ENCODE data around the gene SEMA3G.
A peak's percentile ranks its signal among the peaks of the same experiment; 100 is the strongest.

The SEMA3G gene

GRCh38 chr3:52423173-52423572 lies 21.7 kb downstream of the SEMA3G start:
- no peak overlapping the region for H3K9ac ChIP-seq (ENCODE audit: low read length)
- H3K27ac ChIP-seq (ENCODE audit: low read depth, low read length) = no peak overlapping the region
- H3K4me3 ChIP-seq (ENCODE audit: low read depth, low read length) = no peak overlapping the region
- H3K36me3 ChIP-seq (ENCODE audit: control insufficient read depth, insufficient read depth, low read length) = 0 out of 2 replicates have a peak, but pooled peaks cover 4% of the 10 kb centered on the region
- H3K4me1 ChIP-seq (ENCODE audit: control insufficient read depth, insufficient read depth, low read length) = no peaks in the 10 kb centered on the region
- no peaks in the 10 kb centered on the region for H3K27me3 ChIP-seq (ENCODE audit: control insufficient read depth, insufficient read depth, low read length)
- H3K9me3 ChIP-seq (ENCODE audit: control insufficient read depth, insufficient read depth, low read depth, low read length) = no peaks in the 10 kb centered on the region

DNA sequence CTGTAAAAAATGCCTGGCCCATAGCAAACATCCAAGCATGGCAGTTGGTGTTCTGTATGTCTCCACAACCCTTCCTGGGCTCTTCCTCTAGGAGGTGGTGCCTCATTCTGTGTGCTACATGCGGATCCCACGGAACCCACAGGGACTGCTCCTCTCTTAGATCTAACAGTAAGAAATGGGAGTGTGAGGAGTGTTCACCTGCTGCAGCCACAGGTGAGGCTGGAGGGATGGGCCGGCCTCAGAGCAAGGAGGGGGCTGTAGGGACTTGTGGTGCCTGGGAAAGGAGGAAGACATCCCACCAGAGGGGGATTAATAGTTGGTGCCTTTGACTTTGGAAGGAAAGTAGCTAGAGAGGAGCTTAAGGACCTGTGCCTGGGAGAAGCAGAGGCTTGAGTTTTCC lies 22.2 kb downstream of the SEMA3G start:
- no peak overlapping the region for H3K4me3 ChIP-seq (ENCODE audit: low read depth, low read length)

DNA sequence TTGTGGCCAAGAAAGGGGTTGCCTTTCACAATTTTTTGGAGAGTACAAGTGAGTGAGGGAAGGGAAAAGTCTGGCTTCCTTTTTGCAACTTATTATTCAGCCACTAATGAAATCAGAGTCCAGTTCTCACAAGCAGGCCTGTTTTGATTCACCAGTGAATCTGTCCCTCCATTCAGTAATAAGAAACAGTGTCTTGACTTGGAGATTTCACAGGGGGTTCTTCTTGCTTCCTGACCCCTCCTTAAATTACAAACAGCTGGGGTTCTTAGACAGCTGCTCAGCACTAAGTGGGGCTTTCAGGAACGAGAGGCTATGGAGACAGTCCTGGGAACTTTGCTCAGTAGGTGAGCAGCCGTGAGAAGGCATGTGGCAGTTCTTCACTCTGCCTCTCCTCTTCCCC lies 24.5 kb downstream of the SEMA3G start:
- H3K9me3 ChIP-seq (ENCODE audit: control insufficient read depth, insufficient read depth, low read depth, low read length) = no peaks in the 10 kb centered on the region
- H3K36me3 ChIP-seq (ENCODE audit: control insufficient read depth, insufficient read depth, low read length) = peaks cover 9% of the 10 kb centered on the region; the same call in 1 of the 2 replicates
- H3K9ac ChIP-seq (ENCODE audit: low read length) = no peak overlapping the region
- no peak overlapping the region for H3K27ac ChIP-seq (ENCODE audit: low read depth, low read length)
- H3K4me1 ChIP-seq (ENCODE audit: control insufficient read depth, insufficient read depth, low read length) = no peaks in the 10 kb centered on the region
- H3K27me3 ChIP-seq (ENCODE audit: control insufficient read depth, insufficient read depth, low read length) = no peaks in the 10 kb centered on the region
- no peak overlapping the region for H3K4me3 ChIP-seq (ENCODE audit: low read depth, low read length)

More for the DNA sequence above, 22.2 kb downstream of the SEMA3G start:
- Histone ChIP-seq H3K27me3 (ENCODE audit: control insufficient read depth, insufficient read depth, low read length) (no peaks in the 10 kb centered on the region), H3K4me1 (ENCODE audit: control insufficient read depth, insufficient read depth, low read length) (no peaks in the 10 kb centered on the region), H3K36me3 (ENCODE audit: control insufficient read depth, insufficient read depth, low read length) (0 out of 2 replicates have a peak, but pooled peaks cover 4% of the 10 kb centered on the region), H3K27ac (ENCODE audit: low read depth, low read length) (no peak overlapping the region), H3K9ac (ENCODE audit: low read length) (no peak overlapping the region), H3K9me3 (ENCODE audit: control insufficient read depth, insufficient read depth, low read depth, low read length) (no peaks in the 10 kb centered on the region)

GRCh38 chr3:52415800-52416199 lies 29.1 kb downstream of the SEMA3G start:
- Histone ChIP-seq H3K27me3 (ENCODE audit: control insufficient read depth, insufficient read depth, low read length) (no peaks in the 10 kb centered on the region), H3K4me3 (ENCODE audit: low read depth, low read length) (no peak overlapping the region), H3K9me3 (ENCODE audit: control insufficient read depth, insufficient read depth, low read depth, low read length) (no peaks in the 10 kb centered on the region), H3K27ac (ENCODE audit: low read depth, low read length) (no peak overlapping the region), H3K4me1 (ENCODE audit: control insufficient read depth, insufficient read depth, low read length) (peaks cover 6% of the 10 kb centered on the region; the same call in 1 of the 2 replicates), H3K36me3 (ENCODE audit: control insufficient read depth, insufficient read depth, low read length) (peaks cover 14% of the 10 kb centered on the region; the same call in 1 of the 2 replicates), H3K9ac (ENCODE audit: low read length) (no peak overlapping the region)

GRCh38 chr3:52408466-52408865 lies 36.4 kb downstream of the SEMA3G start:
- Histone ChIP-seq H3K27me3 (ENCODE audit: control insufficient read depth, insufficient read depth, low read length) (no peaks in the 10 kb centered on the region), H3K9ac (ENCODE audit: low read length) (no peak overlapping the region), H3K36me3 (ENCODE audit: control insufficient read depth, insufficient read depth, low read length) (peaks cover 57% of the 10 kb centered on the region), H3K27ac (ENCODE audit: low read depth, low read length) (no peak overlapping the region), H3K4me3 (ENCODE audit: low read depth, low read length) (no peak overlapping the region; the same call in 1 of the 2 replicates), H3K9me3 (ENCODE audit: control insufficient read depth, insufficient read depth, low read depth, low read length) (no peaks in the 10 kb centered on the region), H3K4me1 (ENCODE audit: control insufficient read depth, insufficient read depth, low read length) (peaks cover 6% of the 10 kb centered on the region; the same call in 1 of the 2 replicates)

GRCh38 chr3:52407779-52408178 lies 37.1 kb downstream of the SEMA3G start:
- Histone ChIP-seq H3K27me3 (ENCODE audit: control insufficient read depth, insufficient read depth, low read length) (no peaks in the 10 kb centered on the region), H3K27ac (ENCODE audit: low read depth, low read length) (no peak overlapping the region), H3K4me1 (ENCODE audit: control insufficient read depth, insufficient read depth, low read length) (peaks cover 6% of the 10 kb centered on the region; the same call in 1 of the 2 replicates), H3K9ac (ENCODE audit: low read length) (no peak overlapping the region), H3K4me3 (ENCODE audit: low read depth, low read length) (no peak overlapping the region), H3K36me3 (ENCODE audit: control insufficient read depth, insufficient read depth, low read length) (peaks cover 59% of the 10 kb centered on the region), H3K9me3 (ENCODE audit: control insufficient read depth, insufficient read depth, low read depth, low read length) (no peaks in the 10 kb centered on the region)

GRCh38 chr3:52406791-52407510 lies 38.0 kb downstream of the SEMA3G start:
- H3K4me1 ChIP-seq (ENCODE audit: control insufficient read depth, insufficient read depth, low read length) = peaks cover 6% of the 10 kb centered on the region; the same call in 1 of the 2 replicates
- H3K36me3 ChIP-seq (ENCODE audit: control insufficient read depth, insufficient read depth, low read length) = peaks cover 68% of the 10 kb centered on the region

DNA sequence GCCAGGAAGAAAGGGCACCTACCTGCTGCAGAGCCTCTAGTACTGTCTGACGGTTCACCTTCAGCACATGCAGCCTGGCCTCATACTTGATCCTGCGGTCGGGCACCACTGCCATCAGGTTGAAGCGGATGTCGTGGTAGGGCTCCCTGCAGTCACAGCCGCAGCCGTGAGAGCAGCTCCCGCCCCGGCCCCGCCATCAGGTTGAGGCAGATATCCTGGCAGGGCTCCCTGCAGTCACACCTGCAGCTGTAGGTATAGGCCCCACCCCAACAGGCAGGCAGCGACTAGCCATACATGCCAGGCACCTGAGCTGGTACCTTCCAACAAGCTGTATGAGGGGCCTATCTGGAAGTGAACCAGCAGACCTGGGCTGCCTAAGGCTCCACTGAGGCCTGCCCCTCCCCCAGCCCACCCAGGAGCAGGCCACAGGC lies 38.7 kb downstream of the SEMA3G start:
- H3K36me3 ChIP-seq (ENCODE audit: control insufficient read depth, insufficient read depth, low read length) = peaks cover 75% of the 10 kb centered on the region
- no peak overlapping the region for H3K9ac ChIP-seq (ENCODE audit: low read length)
- H3K27me3 ChIP-seq (ENCODE audit: control insufficient read depth, insufficient read depth, low read length) = no peaks in the 10 kb centered on the region
- no peak overlapping the region for H3K4me3 ChIP-seq (ENCODE audit: low read depth, low read length)
- no peak overlapping the region for H3K27ac ChIP-seq (ENCODE audit: low read depth, low read length)
- peaks cover 2% of the 10 kb centered on the region; the same call in 1 of the 2 replicates for H3K4me1 ChIP-seq (ENCODE audit: control insufficient read depth, insufficient read depth, low read length)
- no peaks in the 10 kb centered on the region for H3K9me3 ChIP-seq (ENCODE audit: control insufficient read depth, insufficient read depth, low read depth, low read length)

More at GRCh38 chr3:52406791-52407510, 38.0 kb downstream of the SEMA3G start:
- Histone ChIP-seq H3K9ac (ENCODE audit: low read length) (peak overlapping the region; percentile 2), H3K4me3 (ENCODE audit: low read depth, low read length) (no peak overlapping the region), H3K9me3 (ENCODE audit: control insufficient read depth, insufficient read depth, low read depth, low read length) (no peaks in the 10 kb centered on the region), H3K27ac (ENCODE audit: low read depth, low read length) (no peak overlapping the region), H3K27me3 (ENCODE audit: control insufficient read depth, insufficient read depth, low read length) (no peaks in the 10 kb centered on the region)

- H3K9ac ChIP-seq (ENCODE audit: low read length) = no peak overlapping the region
- no peaks in the 10 kb centered on the region for H3K9me3 ChIP-seq (ENCODE audit: control insufficient read depth, insufficient read depth, low read depth, low read length)
- H3K27ac ChIP-seq (ENCODE audit: low read depth, low read length) = no peak overlapping the region
- no peak overlapping the region for H3K4me3 ChIP-seq (ENCODE audit: low read depth, low read length)
- peaks cover 81% of the 10 kb centered on the region for H3K36me3 ChIP-seq (ENCODE audit: control insufficient read depth, insufficient read depth, low read length)
- H3K27me3 ChIP-seq (ENCODE audit: control insufficient read depth, insufficient read depth, low read length) = no peaks in the 10 kb centered on the region
- H3K4me1 ChIP-seq (ENCODE audit: control insufficient read depth, insufficient read depth, low read length) = no peaks in the 10 kb centered on the region; the same call in 1 of the 2 replicates
Measured at GRCh38 chr3:52405601-52406110, 39.2 kb downstream of the SEMA3G start.

GRCh38 chr3:52405066-52405465 lies 39.8 kb downstream of the SEMA3G start:
- H3K4me1 ChIP-seq (ENCODE audit: control insufficient read depth, insufficient read depth, low read length) = no peaks in the 10 kb centered on the region; the same call in 1 of the 2 replicates
- no peak overlapping the region for H3K4me3 ChIP-seq (ENCODE audit: low read depth, low read length)
- H3K36me3 ChIP-seq (ENCODE audit: control insufficient read depth, insufficient read depth, low read length) = peaks cover 82% of the 10 kb centered on the region
- no peaks in the 10 kb centered on the region for H3K27me3 ChIP-seq (ENCODE audit: control insufficient read depth, insufficient read depth, low read length)
- H3K9me3 ChIP-seq (ENCODE audit: control insufficient read depth, insufficient read depth, low read depth, low read length) = no peaks in the 10 kb centered on the region
- no peak overlapping the region for H3K9ac ChIP-seq (ENCODE audit: low read length)
- no peak overlapping the region for H3K27ac ChIP-seq (ENCODE audit: low read depth, low read length)

DNA sequence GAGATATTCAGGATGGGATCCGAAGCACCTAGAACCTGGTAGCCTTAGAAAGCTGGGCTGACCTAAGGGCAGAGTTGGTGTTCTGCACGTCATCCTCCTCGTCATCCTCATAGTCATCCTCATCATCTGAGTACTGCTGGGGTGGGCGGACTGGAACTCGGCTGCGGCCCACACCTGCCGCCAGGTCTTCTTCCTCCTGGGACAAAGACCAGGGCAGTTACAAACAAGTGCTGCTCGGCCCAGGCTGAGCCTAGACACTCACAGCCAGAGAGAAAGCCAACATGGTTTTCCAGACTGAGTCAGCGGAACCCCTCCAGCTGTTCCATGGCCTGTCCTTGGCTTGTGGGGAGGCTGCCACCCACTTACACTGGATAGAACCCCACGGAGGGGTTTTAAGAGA lies 40.5 kb downstream of the SEMA3G start:
- Histone ChIP-seq H3K36me3 (ENCODE audit: control insufficient read depth, insufficient read depth, low read length) (peaks cover 82% of the 10 kb centered on the region), H3K27me3 (ENCODE audit: control insufficient read depth, insufficient read depth, low read length) (no peaks in the 10 kb centered on the region), H3K4me3 (ENCODE audit: low read depth, low read length) (no peak overlapping the region), H3K4me1 (ENCODE audit: control insufficient read depth, insufficient read depth, low read length) (no peaks in the 10 kb centered on the region; the same call in 1 of the 2 replicates), H3K9me3 (ENCODE audit: control insufficient read depth, insufficient read depth, low read depth, low read length) (no peaks in the 10 kb centered on the region), H3K27ac (ENCODE audit: low read depth, low read length) (no peak overlapping the region), H3K9ac (ENCODE audit: low read length) (no peak overlapping the region)
